Measurements from ENCODE around the gene CCNF.

- TF ChIP-seq CTCF (IDR thresholded peaks at IDR 0.05; ENCODE audit: low read depth, low read length) (no peak), POLR2A (IDR thresholded peaks at IDR 0.05; ENCODE audit: extremely low read depth, insufficient read length) (no peak), MYC (IDR thresholded peaks at IDR 0.05; ENCODE audit: low read depth, low read length) (no peak)
- TF ChIP-seq, protein P1, sequence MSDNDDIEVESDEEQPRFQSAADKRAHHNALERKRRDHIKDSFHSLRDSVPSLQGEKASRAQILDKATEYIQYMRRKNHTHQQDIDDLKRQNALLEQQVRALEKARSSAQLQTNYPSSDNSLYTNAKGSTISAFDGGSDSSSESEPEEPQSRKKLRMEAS (IDR thresholded peaks at IDR 0.05; ENCODE audit: low read depth, low read length), result no peak
Observed at GRCh38 chr16:2489581-2489980, 60.3 kb downstream of the CCNF start.
